Activated effector memory CD4-positive, alpha-beta T cell treated with Interleukin-2 at 50 U/mL for 16 hours (primary cell): ENCODE measurements around the gene FRY.
"Not testable (repeated sequence)": the region's sequence is repeated elsewhere in the genome, so short reads cannot be mapped to it uniquely, and the experiment has no call there.

Experiments used
- DNase-seq: peaks from one replicate; pipeline ENCODE4 v3.0.0-alpha.2; 2020

FRY gene

GRCh38 chr13:32044446-32044845 lies 12.9 kb downstream of the FRY start:
- DNase-seq = no peak

- DNase-seq = no peak
Measured at GRCh38 chr13:32045537-32045936, 14.0 kb downstream of the FRY start.

GRCh38 chr13:32045982-32046785 lies 14.6 kb downstream of the FRY start:
- no peak for DNase-seq

- no peak for DNase-seq
Measured at GRCh38 chr13:32047088-32047487, 15.5 kb downstream of the FRY start.

GRCh38 chr13:32047793-32048192 lies 16.2 kb downstream of the FRY start:
- DNase-seq = no peak

GRCh38 chr13:32048816-32049215 lies 17.2 kb downstream of the FRY start:
- DNase-seq = no peak

GRCh38 chr13:32051156-32051555 lies 19.6 kb downstream of the FRY start:
- DNase-seq = no peak

GRCh38 chr13:32056316-32056715 lies 24.7 kb downstream of the FRY start:
- DNase-seq = no peak

- DNase-seq = not testable (repeated sequence)
Measured at GRCh38 chr13:32057325-32057724, 25.8 kb downstream of the FRY start.

GRCh38 chr13:32059511-32059984 lies 28.0 kb downstream of the FRY start:
- no peak for DNase-seq

GRCh38 chr13:32060401-32060878 lies 28.9 kb downstream of the FRY start:
- no peak for DNase-seq

GRCh38 chr13:32063619-32064233 lies 32.2 kb downstream of the FRY start:
- DNase-seq = no peak

- no peak for DNase-seq
Measured at GRCh38 chr13:32067149-32067961, 35.8 kb downstream of the FRY start.

GRCh38 chr13:32068255-32068654 lies 36.7 kb downstream of the FRY start:
- no peak for DNase-seq

- DNase-seq = no peak
Measured at GRCh38 chr13:32073180-32073864, 41.7 kb downstream of the FRY start.

- no peak for DNase-seq
Measured at GRCh38 chr13:32075170-32075851, 43.7 kb downstream of the FRY start.

GRCh38 chr13:32079587-32079986 lies 48.0 kb downstream of the FRY start:
- DNase-seq = no peak

GRCh38 chr13:32080328-32080744 lies 48.8 kb downstream of the FRY start:
- no peak for DNase-seq

GRCh38 chr13:32081591-32081990 lies 50.0 kb downstream of the FRY start:
- no peak for DNase-seq

- DNase-seq = no peak
Measured at GRCh38 chr13:32086366-32086765, 54.8 kb downstream of the FRY start.

GRCh38 chr13:32086791-32087441 lies 55.3 kb downstream of the FRY start:
- DNase-seq = no peak
